Measurements from ENCODE around the gene NOP53. TPM values are rescaled to one million over a fixed set of nuclear protein-coding genes. Genes with fewer than 3 reads are reported as not detected.

Gene NOP53
- total and polyA plus RNA-seq, 9 of the 15 experiments (the other 6 are each of a cell fraction or from before 2014, with no cell fraction given), result 6.5 to 274 (median 145) TPM

- no peak overlapping the region for H3K4me2 ChIP-seq (ENCODE audit: insufficient read depth, low read length)
- H3K4me3 ChIP-seq, result no peak overlapping the region
- H3K27ac ChIP-seq (ENCODE audit: extremely low read depth, low read depth, low read length), result no peak overlapping the region
- CTCF ChIA-PET (ENCODE audit: low intra/inter-chr PET ratio), result interaction anchor here (0.8 to 1.4 kb wide), 2 partner anchors 24 to 77 kb away, joined by 3 to 9 read pairs; partner anchors contain the start of gene EHD2
- peak; percentile 95 for ATAC-seq
- in situ Hi-C loops (cut with MboI), result no loop called here
- no peaks in the 10 kb centered on the region for H3K27me3 ChIP-seq (ENCODE audit: control insufficient read depth in 2 of 2, insufficient read depth in 2 of 2, low read length in 2 of 2)
- no peaks in the 10 kb centered on the region; a peak in 1 of 5 replicates for H3K4me1 ChIP-seq (replicated peaks in 1 of 2; ENCODE audit: control insufficient read depth in 2 of 2, insufficient read depth in 2 of 2, low read length in 2 of 2)
- DNase-seq (ENCODE audit: extremely low read depth in 1 of 4, low spot score in 3 of 4), result peak; percentile 85 to 88 (median 87)
- peak; percentile 42 for FAIRE-seq
- intact Hi-C loops (cut with micrococcal nuclease), result no loop called here
- BruUV-seq (replicated peaks), result no TSS peak
- H3K9me1 ChIP-seq (ENCODE audit: control insufficient read depth, insufficient read depth, low read length), result no peaks in the 10 kb centered on the region
- no peak overlapping the region for H2AFZ ChIP-seq (ENCODE audit: low read depth, low read length)
- no peaks in the 10 kb centered on the region for H4K20me1 ChIP-seq (replicated peaks; ENCODE audit: control insufficient read depth, insufficient read depth, low read length)
- POLR2A ChIA-PET, result no interaction called here
- H3K9ac ChIP-seq (ENCODE audit: insufficient read depth in 1 of 2, low read depth in 2 of 2, low read length in 2 of 2), result no peak overlapping the region; a peak in 1 of 4 replicates
- H3K79me2 ChIP-seq (ENCODE audit: control insufficient read depth, insufficient read depth, low read length), result no peaks in the 10 kb centered on the region
- H3K9me3 ChIP-seq (replicated peaks; ENCODE audit: control insufficient read depth, insufficient read depth, low read depth, low read length), result peaks cover 8% of the 10 kb centered on the region; the same call in 1 of the 2 replicates
- peaks cover 8% of the 10 kb centered on the region; the same call in 1 of the 3 replicates for H3K36me3 ChIP-seq (ENCODE audit: control insufficient read depth, insufficient read depth, low read length)
- WGBS (ENCODE audit: insufficient coverage, low coverage, missing lambda C conversion rate), result 9% methylated on average over 10 of the region's 10 CpGs
- TF ChIP-seq CTCFL (IDR thresholded peaks at IDR 0.05; ENCODE audit: borderline replicate concordance, insufficient read depth, low read depth, low read length, poor library complexity, severe bottlenecking), result peak; percentile 43
- TF ChIP-seq ATF1 (CRISPR knock-in tag; IDR thresholded peaks at IDR 0.05), result no peak
- TF ChIP-seq ATF1 (tag; IDR thresholded peaks at IDR 0.05), result no peak
- TF ChIP-seq SMC3 (conservative IDR thresholded peaks at IDR 0.05; ENCODE audit: insufficient read depth, low read depth, low read length), result peak; percentile 49
- no peak for TF ChIP-seq CCNT2 (IDR thresholded peaks at IDR 0.05; ENCODE audit: borderline replicate concordance, extremely low read depth, insufficient read length, low read depth, low read length)
- no peak for TF ChIP-seq THRAP3 (IDR thresholded peaks at IDR 0.05; ENCODE audit: borderline replicate concordance)
- TF ChIP-seq DDX20 (tag; IDR thresholded peaks at IDR 0.05; ENCODE audit: low read depth), result no peak
- TF ChIP-seq RBM15 (IDR thresholded peaks at IDR 0.05; ENCODE audit: insufficient read depth, low read length), result no peak
- TF ChIP-seq SMAD2 (IDR thresholded peaks at IDR 0.05; ENCODE audit: low read depth, low read length), result no peak
- TF ChIP-seq ZNF740 (CRISPR knock-in tag; IDR thresholded peaks at IDR 0.05), result peak; percentile 82; the same call in 1 of the 2 replicates
- TF ChIP-seq ZNF740 (tag; IDR thresholded peaks at IDR 0.05), result peak in 1 of 2 experiments; percentile 40; a peak in 1 of 4 replicates
- peak; percentile 36; the same call in 1 of the 2 replicates for TF ChIP-seq TFAP4 (CRISPR knock-in tag; IDR thresholded peaks at IDR 0.05; ENCODE audit: borderline replicate concordance)
- TF ChIP-seq MAZ (CRISPR knock-in tag; conservative IDR thresholded peaks at IDR 0.05 in 1 of 2, IDR thresholded peaks at IDR 0.05 in 1 of 2), result peak in 1 of 2 experiments; percentile 58; a peak in 2 of 4 replicates
- TF ChIP-seq RAD21 (CRISPR knock-in tag; conservative IDR thresholded peaks at IDR 0.05 in 1 of 2, IDR thresholded peaks at IDR 0.05 in 1 of 2), result 0 out of 4 replicates have a peak, but pooled peaks of 1 of the 2 experiments have one; percentile 35
- TF ChIP-seq KDM1A (IDR thresholded peaks at IDR 0.05), result 0 out of 4 replicates have a peak, but pooled peaks of 1 of the 2 experiments have one; percentile 10
- TF ChIP-seq CREB3L1 (IDR thresholded peaks at IDR 0.05; ENCODE audit: borderline replicate concordance, low read depth), result no peak
Measured at GRCh38 chr19:47790398-47790814, 45.1 kb downstream of the NOP53 start.
